Activated B cell treated with CpG ODN at 0.5 μM for 24 hours (primary cell): Measurements from ENCODE around the gene DKK3. TPM values are rescaled to one million over a fixed set of nuclear protein-coding genes. Genes with fewer than 3 reads are reported as not detected.

Source experiments
- ATAC-seq: fragments of 200-7000 bp; cut with Tn5 transposase; one replicate; pipeline ENCODE4 v1.10.0; 2021; ENCODE audit warnings: low read depth, mild to moderate bottlenecking, moderate library complexity
- CTCF ChIA-PET: fragments of 350-600 bp; sonication (Branson Sonifier 250); formaldehyde crosslinking; loops from one replicate; lab custom pipeline; 2021; ENCODE audit warnings: antibody characterized with exemption; lab: Charles Lee
- POLR2A ChIA-PET: fragments of 350-600 bp; sonication (Branson Sonifier 250); formaldehyde crosslinking; loops from one replicate; lab custom pipeline; 2021; ENCODE audit warnings: antibody characterized with exemption; lab: Charles Lee
- DNase-seq: peaks from one replicate; pipeline ENCODE4 v3.0.0; 2022
- H3K27ac Mint-ChIP-seq: one replicate; pipeline ENCODE4 v1.8.0; 2020; ENCODE audit warnings: mixed read lengths
- H3K27me3 Mint-ChIP-seq: one replicate; pipeline ENCODE4 v1.8.0; 2021; ENCODE audit warnings: mixed read lengths
- H3K36me3 Mint-ChIP-seq: one replicate; pipeline ENCODE4 v1.8.0; 2021; ENCODE audit warnings: low read depth, mixed read lengths
- H3K4me1 Mint-ChIP-seq: one replicate; pipeline ENCODE4 v1.8.0; 2021; ENCODE audit warnings: mixed read lengths
- H3K4me3 Mint-ChIP-seq: one replicate; pipeline ENCODE4 v1.8.0; 2020; ENCODE audit warnings: mild to moderate bottlenecking, mixed read lengths
- H3K9me3 Mint-ChIP-seq: one replicate; pipeline ENCODE4 v1.8.0; 2020; ENCODE audit warnings: mixed read lengths
- CTCF ChIP-seq: fragments of 200-600 bp; IDR thresholded peaks from one replicate; pipeline ENCODE4 v1.8.0; 2022; ENCODE audit warnings: antibody characterized with exemption, mild to moderate bottlenecking
- intact Hi-C: fragments of 100-400 bp; cut with micrococcal nuclease; formaldehyde crosslinking; loops from one replicate; pipeline ENCODE4 v1.15.1; 2024
- total RNA-seq: library from RNA; stranded (reverse); gene quantifications from 2 replicates; pipeline ENCODE4 v1.2.3, GENCODE V29; 2022

DKK3 gene
- total RNA-seq, 1 donor from 2014 or later, result not detected

GRCh38 chr11:11961399-11962028 lies 46.9 kb downstream of the DKK3 start:
- intact Hi-C loops, result no loop called here
- CTCF ChIA-PET, result no interaction called here
- Mint-ChIP-seq H3K27ac (no peak overlapping the region), H3K36me3 (peaks cover 9% of the 10 kb centered on the region), H3K4me3 (no peak overlapping the region), H3K9me3 (no peaks in the 10 kb centered on the region), H3K4me1 (peaks cover 7% of the 10 kb centered on the region), H3K27me3 (peaks cover 8% of the 10 kb centered on the region)
- ATAC-seq (no peak), DNase-seq (no peak)
- POLR2A ChIA-PET, result no interaction called here
- TF ChIP-seq CTCF, result no peak

- ATAC-seq (no peak), DNase-seq (no peak)
- no peak overlapping the region for H3K27ac Mint-ChIP-seq
- peaks cover 5% of the 10 kb centered on the region for H3K27me3 Mint-ChIP-seq
- H3K4me3 Mint-ChIP-seq, result no peak overlapping the region
- no peaks in the 10 kb centered on the region for H3K9me3 Mint-ChIP-seq
- ChIA-PET POLR2A (no interaction called here), CTCF (no interaction called here)
- peaks cover 17% of the 10 kb centered on the region for H3K36me3 Mint-ChIP-seq
- H3K4me1 Mint-ChIP-seq, result peaks cover 7% of the 10 kb centered on the region
- no peak for TF ChIP-seq CTCF
- intact Hi-C loops, result no loop called here
Measured at GRCh38 chr11:11960687-11961086, 47.7 kb downstream of the DKK3 start.

GRCh38 chr11:11959601-11960000 lies 48.8 kb downstream of the DKK3 start:
- intact Hi-C loops, result no loop called here
- Mint-ChIP-seq H3K4me3 (no peak overlapping the region), H3K27ac (no peak overlapping the region), H3K9me3 (no peaks in the 10 kb centered on the region), H3K36me3 (peaks cover 26% of the 10 kb centered on the region), H3K4me1 (peaks cover 7% of the 10 kb centered on the region), H3K27me3 (peaks cover 5% of the 10 kb centered on the region)
- ATAC-seq (no peak), DNase-seq (no peak)
- ChIA-PET CTCF (no interaction called here), POLR2A (no interaction called here)
- TF ChIP-seq CTCF, result no peak

GRCh38 chr11:11958403-11959231 lies 49.8 kb downstream of the DKK3 start:
- ATAC-seq (no peak), DNase-seq (no peak)
- intact Hi-C loops, result no loop called here
- ChIA-PET CTCF (no interaction called here), POLR2A (no interaction called here)
- Mint-ChIP-seq H3K4me3 (no peak overlapping the region), H3K9me3 (no peaks in the 10 kb centered on the region), H3K27ac (no peak overlapping the region), H3K4me1 (peaks cover 7% of the 10 kb centered on the region), H3K36me3 (peaks cover 35% of the 10 kb centered on the region), H3K27me3 (no peaks in the 10 kb centered on the region)
- no peak for TF ChIP-seq CTCF

- TF ChIP-seq CTCF, result no peak
- DNase-seq (no peak), ATAC-seq (no peak)
- intact Hi-C loops, result no loop called here
- Mint-ChIP-seq H3K9me3 (no peaks in the 10 kb centered on the region), H3K4me1 (peaks cover 7% of the 10 kb centered on the region), H3K4me3 (no peak overlapping the region), H3K27ac (no peak overlapping the region), H3K36me3 (peaks cover 59% of the 10 kb centered on the region), H3K27me3 (no peaks in the 10 kb centered on the region)
- ChIA-PET CTCF (no interaction called here), POLR2A (no interaction called here)
Measured at GRCh38 chr11:11956006-11956405, 52.4 kb downstream of the DKK3 start.
